Ascending aorta (tissue), 2 donors: ENCODE results near the gene FOXI2. TPM values are rescaled to one million over a fixed set of nuclear protein-coding genes. Genes with fewer than 3 reads are reported as not detected.

Experiments used
- DNase-seq, 2 donors: peaks; one replicate each; pipeline ENCODE4 v3.0.0-alpha.2; 2019; ENCODE audit warnings: low spot score in 2 of 2
- H3K27ac ChIP-seq, 2 donors: fragments of 200-600 bp; sonication (generic); one replicate each; pipeline ENCODE4 v1.5.1; 2016 to 2017; ENCODE audit warnings: mild to moderate bottlenecking in 1 of 2
- H3K27me3 ChIP-seq: fragments of 200-600 bp; sonication (generic); one replicate; pipeline ENCODE4 v1.5.1; 2017
- H3K36me3 ChIP-seq, 2 donors: fragments of 200-600 bp; sonication (generic); one replicate each; pipeline ENCODE4 v1.5.1; 2016
- H3K4me1 ChIP-seq, 2 donors: fragments of 200-600 bp; sonication (generic); one replicate each; pipeline ENCODE4 v1.5.1; 2016 to 2017; ENCODE audit warnings: mild to moderate bottlenecking in 1 of 2
- H3K4me3 ChIP-seq, 2 donors: fragments of 200-600 bp; sonication (generic); one replicate each; pipeline ENCODE4 v1.5.1; 2016 to 2017; ENCODE audit warnings: mild to moderate bottlenecking in 1 of 2
- H3K9me3 ChIP-seq, 2 donors: fragments of 200-600 bp; sonication (generic); one replicate each; pipeline ENCODE4 v1.5.1; 2016
- intact Hi-C: fragments of 100-400 bp; cut with DNase I; formaldehyde crosslinking; loops from one replicate; pipeline ENCODE4 v1.15.1; 2023
- total RNA-seq: library from RNA; depleted of rRNA; stranded (reverse); fragments of >200 nt; gene quantifications from one replicate; pipeline ENCODE4 v1.1.0, GENCODE V29; 2016
- TF ChIP-seq, protein P1 (sequence below), 3 experiments: fragments of 200-600 bp in 2 of 3; fragments of 450-650 bp in 1 of 3; sonication (generic) in 2 of 3; IDR thresholded peaks; one replicate each; pipeline ENCODE4 v1.5.1; 2016 to 2019; ENCODE audit warnings: antibody characterized with exemption in 3 of 3, mild to moderate bottlenecking in 1 of 3, moderate library complexity in 1 of 3

FOXI2 gene
- total RNA-seq, 1 donor from 2014 or later, result not detected

DNA sequence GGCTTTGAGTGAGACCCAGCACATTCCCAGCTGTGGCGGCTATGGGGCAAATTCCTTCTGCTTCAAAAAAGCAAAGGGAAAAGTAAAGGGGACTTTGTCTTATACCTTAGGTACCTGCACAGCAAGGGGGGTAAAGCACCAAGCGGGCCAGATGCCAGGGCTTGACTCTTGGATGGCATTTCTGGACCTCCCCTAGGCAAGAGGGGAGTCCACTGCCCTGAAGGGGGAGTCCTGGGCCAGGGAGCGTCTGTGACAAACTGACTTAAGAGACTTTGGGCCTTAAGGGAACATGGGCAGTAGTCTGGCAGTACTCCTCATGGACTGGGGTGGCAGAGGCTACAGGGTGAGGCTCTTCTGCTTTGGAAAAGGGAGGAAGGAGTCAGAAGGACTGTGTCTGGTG, 16.1 kb upstream of the FOXI2 start:
- Histone ChIP-seq H3K36me3 (no peaks in the 10 kb centered on the region), H3K4me1 (no peaks in the 10 kb centered on the region), H3K27ac (no peak overlapping the region), H3K4me3 (no peak overlapping the region), H3K9me3 (no peaks in the 10 kb centered on the region), H3K27me3 (no peaks in the 10 kb centered on the region)
- TF ChIP-seq, protein P1, sequence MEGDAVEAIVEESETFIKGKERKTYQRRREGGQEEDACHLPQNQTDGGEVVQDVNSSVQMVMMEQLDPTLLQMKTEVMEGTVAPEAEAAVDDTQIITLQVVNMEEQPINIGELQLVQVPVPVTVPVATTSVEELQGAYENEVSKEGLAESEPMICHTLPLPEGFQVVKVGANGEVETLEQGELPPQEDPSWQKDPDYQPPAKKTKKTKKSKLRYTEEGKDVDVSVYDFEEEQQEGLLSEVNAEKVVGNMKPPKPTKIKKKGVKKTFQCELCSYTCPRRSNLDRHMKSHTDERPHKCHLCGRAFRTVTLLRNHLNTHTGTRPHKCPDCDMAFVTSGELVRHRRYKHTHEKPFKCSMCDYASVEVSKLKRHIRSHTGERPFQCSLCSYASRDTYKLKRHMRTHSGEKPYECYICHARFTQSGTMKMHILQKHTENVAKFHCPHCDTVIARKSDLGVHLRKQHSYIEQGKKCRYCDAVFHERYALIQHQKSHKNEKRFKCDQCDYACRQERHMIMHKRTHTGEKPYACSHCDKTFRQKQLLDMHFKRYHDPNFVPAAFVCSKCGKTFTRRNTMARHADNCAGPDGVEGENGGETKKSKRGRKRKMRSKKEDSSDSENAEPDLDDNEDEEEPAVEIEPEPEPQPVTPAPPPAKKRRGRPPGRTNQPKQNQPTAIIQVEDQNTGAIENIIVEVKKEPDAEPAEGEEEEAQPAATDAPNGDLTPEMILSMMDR (IDR thresholded peaks at IDR 0.05), result no peak
- no peak for DNase-seq
- intact Hi-C loops, result no loop called here

DNA sequence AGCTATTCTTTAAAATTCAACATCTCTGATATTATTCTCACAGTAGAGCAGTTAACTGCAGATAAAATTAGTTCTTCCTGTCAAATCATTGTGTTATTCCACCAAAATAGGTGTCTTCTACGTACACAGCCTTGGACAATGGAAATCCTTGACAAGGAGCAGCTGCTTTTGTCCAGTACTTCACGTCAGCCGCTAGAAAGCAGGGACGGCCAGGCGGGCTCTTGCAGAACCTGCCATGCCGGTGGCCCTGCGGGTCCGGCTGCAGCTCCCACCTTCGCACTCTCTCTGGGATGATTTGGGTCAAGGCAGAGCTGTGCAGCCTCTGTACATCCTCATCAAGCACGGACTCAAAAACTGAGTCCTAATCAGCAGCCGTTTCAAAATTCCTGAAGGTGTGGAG, 2.2 kb upstream of the FOXI2 start:
- H3K36me3 ChIP-seq, result no peaks in the 10 kb centered on the region
- no peak overlapping the region for H3K4me3 ChIP-seq
- no peaks in the 10 kb centered on the region for H3K27me3 ChIP-seq
- H3K27ac ChIP-seq, result no peak overlapping the region
- TF ChIP-seq, protein P1 (IDR thresholded peaks at IDR 0.05), result no peak
- no peaks in the 10 kb centered on the region for H3K9me3 ChIP-seq
- DNase-seq, result no peak
- H3K4me1 ChIP-seq, result no peaks in the 10 kb centered on the region
- intact Hi-C loops, result no loop called here

DNA sequence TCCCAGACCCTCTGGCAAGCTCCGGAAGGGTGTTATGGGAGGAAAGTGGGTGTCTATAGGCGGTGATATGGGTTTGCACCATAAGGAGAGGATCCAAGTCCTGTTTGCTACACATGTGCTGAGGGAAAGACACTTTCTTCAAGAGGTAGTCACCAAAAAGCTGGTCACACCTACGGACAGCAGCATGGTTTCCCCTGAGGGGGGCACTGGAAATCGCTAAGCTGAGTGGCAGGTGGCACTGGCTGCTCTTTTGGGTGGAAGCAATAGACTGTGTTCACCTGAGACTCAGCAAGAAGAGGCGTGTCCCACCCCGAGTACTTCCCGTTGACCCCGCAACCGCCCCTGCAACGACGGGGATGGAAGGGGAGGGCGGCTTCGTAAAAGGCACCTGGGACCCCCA, 1.8 kb upstream of the FOXI2 start:
- no peaks in the 10 kb centered on the region for H3K27me3 ChIP-seq
- H3K36me3 ChIP-seq, result no peaks in the 10 kb centered on the region
- no peak for DNase-seq
- no peaks in the 10 kb centered on the region for H3K4me1 ChIP-seq
- H3K27ac ChIP-seq, result no peak overlapping the region
- no peak overlapping the region for H3K4me3 ChIP-seq
- no peaks in the 10 kb centered on the region for H3K9me3 ChIP-seq
- intact Hi-C loops, result no loop called here
- TF ChIP-seq, protein P1 (IDR thresholded peaks at IDR 0.05), result no peak

DNA sequence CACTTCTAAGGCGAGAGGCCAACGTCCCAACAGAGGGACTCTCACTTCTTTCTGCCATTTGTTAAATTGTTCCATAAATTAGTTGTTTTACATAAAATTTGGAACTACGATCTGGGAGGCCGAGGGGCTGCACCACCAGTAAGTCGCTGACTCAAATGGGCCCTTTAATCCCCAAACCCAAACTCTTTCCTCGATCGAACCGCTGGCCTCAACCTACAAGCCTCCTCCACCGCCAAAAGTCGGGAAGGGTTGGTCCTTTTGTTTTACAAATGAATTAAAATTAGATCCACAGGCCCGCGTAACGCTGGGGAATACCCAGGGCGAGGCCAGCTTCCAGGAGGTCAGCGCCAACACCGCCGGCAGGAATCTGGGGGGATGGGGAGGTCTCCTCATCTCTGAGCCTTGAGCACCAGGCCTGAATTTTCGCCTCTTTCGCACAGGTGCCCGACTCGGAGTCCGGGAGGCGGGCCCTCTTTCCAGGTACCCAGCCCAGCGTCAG, 1.2 kb upstream of the FOXI2 start:
- TF ChIP-seq, protein P1 (IDR thresholded peaks at IDR 0.05), result no peak
- Histone ChIP-seq H3K27me3 (no peaks in the 10 kb centered on the region), H3K4me1 (no peaks in the 10 kb centered on the region), H3K27ac (no peak overlapping the region), H3K36me3 (no peaks in the 10 kb centered on the region), H3K4me3 (no peak overlapping the region), H3K9me3 (no peaks in the 10 kb centered on the region)
- intact Hi-C loops, result no loop called here
- no peak for DNase-seq

DNA sequence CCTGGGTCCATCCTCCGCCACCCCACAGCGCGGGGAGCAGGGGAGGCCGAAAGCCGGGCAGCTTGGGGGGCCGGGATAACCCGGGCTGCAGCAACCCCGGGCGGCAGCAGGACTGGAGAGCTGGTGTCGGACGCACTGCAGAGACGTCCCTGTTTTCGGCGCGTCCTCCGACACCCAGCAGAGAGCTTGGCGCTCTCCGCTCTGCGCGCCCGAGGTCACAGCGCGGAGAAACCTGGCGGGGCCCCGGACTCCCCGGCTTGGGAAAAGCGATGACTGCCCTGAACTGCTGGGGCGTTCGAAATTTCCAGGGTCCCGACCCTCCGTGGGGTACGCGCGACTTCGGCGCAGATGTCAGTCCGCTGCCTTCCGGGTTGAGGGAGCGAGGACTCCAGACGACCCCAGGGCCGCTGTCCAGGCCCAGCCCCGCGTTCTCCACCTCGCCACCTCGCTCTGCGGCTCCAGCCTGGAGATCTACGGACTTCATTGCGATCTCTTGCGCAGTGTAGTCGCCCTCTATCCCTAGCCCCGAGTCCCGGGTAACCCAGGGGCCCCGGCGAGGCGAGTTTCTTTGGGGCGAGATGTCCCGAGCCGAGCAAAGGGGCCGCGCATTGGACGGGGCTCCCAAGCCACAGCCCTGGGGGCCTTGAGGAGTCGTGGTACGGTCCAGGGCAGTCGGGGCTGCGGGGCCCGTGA, 617 bp upstream of the FOXI2 start:
- H3K27ac ChIP-seq, result no peak overlapping the region
- no peak overlapping the region for H3K4me3 ChIP-seq
- no peaks in the 10 kb centered on the region for H3K4me1 ChIP-seq
- H3K27me3 ChIP-seq, result no peaks in the 10 kb centered on the region
- DNase-seq, result no peak
- no peaks in the 10 kb centered on the region for H3K36me3 ChIP-seq
- TF ChIP-seq, protein P1 (IDR thresholded peaks at IDR 0.05), result no peak
- intact Hi-C loops, result no loop called here
- H3K9me3 ChIP-seq, result no peaks in the 10 kb centered on the region
